NCI-H1092 (cell line): Measurements from ENCODE around the gene TCN1.

Experiments used
- DNase-seq: peaks from one replicate; lab custom pipeline; 2025; lab: John Stamatoyannopoulos, UW

Gene TCN1

GRCh38 chr11:59807047-59807610 is 59.2 kb downstream of the TCN1 start:
- DNase-seq = no peak

GRCh38 chr11:59804061-59804460 is 62.2 kb downstream of the TCN1 start:
- no peak for DNase-seq
